ENCODE data around the gene KCNQ1. TPM values are rescaled to one million over a fixed set of nuclear protein-coding genes. Genes with fewer than 3 reads are reported as not detected.

KCNQ1 gene
- total RNA-seq, 1 donor from 2014 or later = 2.7 TPM

DNA sequence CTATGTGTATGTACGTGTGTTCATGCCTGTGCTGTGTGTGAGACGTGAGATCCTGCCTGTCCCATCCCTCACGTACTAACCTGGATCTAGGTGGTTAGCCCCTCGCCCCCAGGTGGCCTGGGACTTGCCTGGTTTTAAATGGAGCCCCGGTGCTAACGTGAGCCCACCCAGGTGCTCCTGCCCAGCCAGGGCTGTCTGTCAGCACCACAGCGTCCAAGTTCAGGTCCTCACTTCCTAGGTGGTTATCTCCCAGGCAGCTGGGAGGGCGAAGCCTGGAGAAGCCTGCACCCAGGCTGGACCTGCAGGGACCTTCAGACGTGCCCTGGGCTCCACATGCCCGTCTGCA, 86.0 kb downstream of the KCNQ1 start:
- Histone ChIP-seq H3K27me3 (no peaks in the 10 kb centered on the region), H3K27ac (no peak overlapping the region), H3K9me3 (no peaks in the 10 kb centered on the region), H3K4me3 (no peak overlapping the region), H3K4me1 (peaks cover 16% of the 10 kb centered on the region), H3K36me3 (no peaks in the 10 kb centered on the region)
- TF ChIP-seq POLR2AphosphoS5 (IDR thresholded peaks at IDR 0.05; ENCODE audit: insufficient read depth in 1 of 2, low read depth in 1 of 2) (no peak), POLR2A (IDR thresholded peaks at IDR 0.05) (no peak)
- TF ChIP-seq, protein P1, sequence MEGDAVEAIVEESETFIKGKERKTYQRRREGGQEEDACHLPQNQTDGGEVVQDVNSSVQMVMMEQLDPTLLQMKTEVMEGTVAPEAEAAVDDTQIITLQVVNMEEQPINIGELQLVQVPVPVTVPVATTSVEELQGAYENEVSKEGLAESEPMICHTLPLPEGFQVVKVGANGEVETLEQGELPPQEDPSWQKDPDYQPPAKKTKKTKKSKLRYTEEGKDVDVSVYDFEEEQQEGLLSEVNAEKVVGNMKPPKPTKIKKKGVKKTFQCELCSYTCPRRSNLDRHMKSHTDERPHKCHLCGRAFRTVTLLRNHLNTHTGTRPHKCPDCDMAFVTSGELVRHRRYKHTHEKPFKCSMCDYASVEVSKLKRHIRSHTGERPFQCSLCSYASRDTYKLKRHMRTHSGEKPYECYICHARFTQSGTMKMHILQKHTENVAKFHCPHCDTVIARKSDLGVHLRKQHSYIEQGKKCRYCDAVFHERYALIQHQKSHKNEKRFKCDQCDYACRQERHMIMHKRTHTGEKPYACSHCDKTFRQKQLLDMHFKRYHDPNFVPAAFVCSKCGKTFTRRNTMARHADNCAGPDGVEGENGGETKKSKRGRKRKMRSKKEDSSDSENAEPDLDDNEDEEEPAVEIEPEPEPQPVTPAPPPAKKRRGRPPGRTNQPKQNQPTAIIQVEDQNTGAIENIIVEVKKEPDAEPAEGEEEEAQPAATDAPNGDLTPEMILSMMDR (IDR thresholded peaks at IDR 0.05) = no peak
- intact Hi-C loops (cut with DNase I) = loop anchor here (10.0 kb wide), 1 partner anchor 326 kb away; no protein-coding TSS in a partner anchor
- no peak for DNase-seq (ENCODE audit: extremely low spot score in 2 of 2)

DNA sequence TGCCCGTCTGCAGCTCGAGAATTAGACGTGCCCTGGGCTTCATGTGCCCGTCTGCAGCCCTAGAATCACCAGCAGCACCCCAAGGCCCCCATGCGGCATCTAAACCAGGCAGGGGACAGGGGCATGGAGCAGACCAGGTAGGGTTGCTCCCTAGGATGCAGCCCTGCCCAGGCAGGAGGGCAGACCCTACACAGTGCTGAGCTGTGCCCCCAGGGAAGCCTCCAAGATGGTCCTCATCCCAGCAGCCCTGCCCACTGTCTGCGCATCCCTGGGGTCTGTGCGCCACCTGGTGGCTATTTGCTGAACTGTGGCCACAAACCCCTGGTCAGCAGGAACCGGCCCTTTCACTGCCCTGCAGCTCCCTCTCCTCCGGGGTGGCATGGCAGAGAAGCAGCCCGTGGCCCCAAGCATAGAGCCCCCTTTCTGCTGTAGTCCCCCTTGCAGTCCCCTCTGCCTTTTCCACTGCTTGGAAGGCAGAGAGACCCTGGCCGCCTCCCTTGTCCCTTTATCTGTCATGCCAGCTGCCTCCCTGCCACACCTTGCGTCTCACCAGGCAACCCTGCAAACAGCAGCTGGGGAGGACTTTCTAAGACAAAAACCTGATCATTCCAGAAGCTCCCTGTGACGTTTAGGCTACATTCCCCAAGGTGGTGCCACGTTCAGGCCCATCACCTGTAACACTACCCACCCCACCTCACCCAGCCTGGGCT, 86.6 kb downstream of the KCNQ1 start:
- H3K4me1 ChIP-seq = peaks cover 16% of the 10 kb centered on the region
- intact Hi-C loops (cut with DNase I) = loop anchor here (10.0 kb wide), 1 partner anchor 327 kb away; no protein-coding TSS in a partner anchor
- no peak overlapping the region for H3K27ac ChIP-seq
- H3K4me3 ChIP-seq = no peak overlapping the region
- no peaks in the 10 kb centered on the region for H3K9me3 ChIP-seq
- no peaks in the 10 kb centered on the region for H3K27me3 ChIP-seq
- TF ChIP-seq, protein P1 (IDR thresholded peaks at IDR 0.05) = peak; percentile 98 to 99 (median 99)
- TF ChIP-seq POLR2A (IDR thresholded peaks at IDR 0.05) (no peak), POLR2AphosphoS5 (IDR thresholded peaks at IDR 0.05; ENCODE audit: insufficient read depth in 1 of 2, low read depth in 1 of 2) (no peak)
- DNase-seq (ENCODE audit: extremely low spot score in 2 of 2) = no peak
- H3K36me3 ChIP-seq = no peaks in the 10 kb centered on the region

DNA sequence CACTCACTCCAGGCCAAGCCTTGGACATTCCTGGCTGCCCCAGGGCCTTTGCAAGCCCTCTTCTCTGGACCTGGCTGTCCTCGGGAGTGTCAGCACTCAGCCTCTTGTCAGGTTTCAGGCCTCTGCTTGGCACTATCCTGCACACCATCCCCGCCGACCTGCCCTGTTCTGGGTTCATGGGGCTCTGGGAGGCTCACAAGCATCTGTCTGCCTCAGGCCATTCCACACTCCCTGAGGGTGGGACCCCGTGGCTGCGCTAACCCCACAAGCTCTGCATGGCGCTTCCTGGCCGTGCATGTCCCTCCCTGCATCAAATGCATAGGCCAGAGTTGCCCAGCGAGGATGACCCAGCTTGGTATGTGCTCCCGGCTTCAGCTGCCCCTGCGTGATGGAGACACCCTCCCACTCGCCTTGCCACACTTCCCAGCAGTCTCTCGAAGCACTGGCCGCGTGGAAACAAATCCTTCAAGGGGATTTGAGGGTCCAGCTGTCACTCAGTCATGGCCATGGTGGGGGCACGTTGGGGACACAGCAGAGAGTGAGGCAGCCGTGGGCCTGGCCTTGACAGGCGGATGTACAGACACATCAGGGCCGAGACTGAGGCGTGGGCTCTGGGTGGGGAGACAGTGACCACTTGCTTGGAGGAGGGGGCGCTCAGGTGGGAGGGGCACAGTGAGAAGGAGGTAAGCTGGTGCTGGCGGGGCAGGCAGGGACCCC, 87.3 kb downstream of the KCNQ1 start:
- Histone ChIP-seq H3K4me3 (no peak overlapping the region), H3K27me3 (no peaks in the 10 kb centered on the region), H3K36me3 (no peaks in the 10 kb centered on the region), H3K27ac (peak overlapping the region; percentile 65), H3K9me3 (no peaks in the 10 kb centered on the region), H3K4me1 (peaks cover 16% of the 10 kb centered on the region)
- no peak for DNase-seq (ENCODE audit: extremely low spot score in 2 of 2)
- intact Hi-C loops (cut with DNase I) = loop anchor here (2.0 to 10.0 kb wide), 2 partner anchors 327 to 359 kb away; no protein-coding TSS in a partner anchor
- TF ChIP-seq POLR2AphosphoS5 (IDR thresholded peaks at IDR 0.05; ENCODE audit: insufficient read depth in 1 of 2, low read depth in 1 of 2) (no peak), POLR2A (IDR thresholded peaks at IDR 0.05) (no peak)
- TF ChIP-seq, protein P1 (IDR thresholded peaks at IDR 0.05) = no peak

DNA sequence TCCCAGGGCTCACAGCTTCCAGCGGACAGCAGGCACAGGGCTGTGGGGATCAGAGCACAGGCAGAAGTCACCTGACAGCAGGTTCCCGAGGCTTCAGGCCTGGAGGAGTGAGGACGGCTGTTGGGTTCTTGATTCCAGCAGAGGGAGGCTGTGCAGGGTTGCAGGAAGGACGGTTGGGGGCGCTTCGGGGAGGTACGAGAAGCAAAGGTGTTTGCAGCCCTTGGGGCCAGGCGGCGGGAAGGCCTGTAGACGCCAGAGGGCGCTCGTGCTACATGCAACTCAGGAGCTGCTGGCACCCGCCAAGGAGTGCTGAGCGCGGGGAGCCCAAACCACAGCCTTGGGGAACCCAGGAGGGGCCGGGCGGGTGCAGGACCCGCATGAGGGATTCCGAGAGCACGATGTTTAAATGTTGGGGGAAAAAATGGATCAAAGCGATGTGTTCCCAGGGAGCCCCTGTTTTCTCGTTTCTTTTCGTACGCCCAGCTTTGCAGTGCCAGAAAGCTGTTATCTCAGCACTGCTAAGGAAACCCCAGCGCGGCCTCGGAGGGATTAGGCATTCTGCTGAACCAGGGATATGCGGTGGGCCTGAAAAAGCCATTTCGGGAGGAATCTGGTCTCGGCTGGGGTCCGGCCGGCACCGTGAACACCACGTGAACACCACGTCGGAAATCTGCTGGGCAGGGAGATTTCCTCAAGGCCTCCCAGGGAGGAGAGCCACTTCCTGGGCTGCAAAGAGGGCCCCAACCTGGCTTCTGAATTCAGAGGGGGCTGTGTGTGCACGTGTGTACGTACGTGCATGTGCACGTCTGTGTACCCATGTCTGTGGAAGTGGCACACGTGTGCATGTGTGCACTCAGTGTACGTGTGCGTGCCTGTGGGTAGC, 88.1 kb downstream of the KCNQ1 start:
- H3K4me3 ChIP-seq = peak overlapping the region in 1 of 2 donors; percentile 23
- no peaks in the 10 kb centered on the region for H3K9me3 ChIP-seq
- no peaks in the 10 kb centered on the region for H3K27me3 ChIP-seq
- intact Hi-C loops (cut with DNase I) = loop anchor here (2.0 to 10.0 kb wide), 2 partner anchors 328 to 358 kb away; no protein-coding TSS in a partner anchor
- H3K4me1 ChIP-seq = peaks cover 16% of the 10 kb centered on the region
- H3K27ac ChIP-seq = peak overlapping the region; percentile 65
- no peaks in the 10 kb centered on the region for H3K36me3 ChIP-seq
- no peak for DNase-seq (ENCODE audit: extremely low spot score in 2 of 2)
- TF ChIP-seq, protein P1 (IDR thresholded peaks at IDR 0.05) = peak; percentile 99 to 100 (median 100)
- no peak for TF ChIP-seq POLR2A (IDR thresholded peaks at IDR 0.05)
- TF ChIP-seq POLR2AphosphoS5 (IDR thresholded peaks at IDR 0.05; ENCODE audit: insufficient read depth in 1 of 2, low read depth in 1 of 2) = peak; percentile 45 to 65
